OCI-LY3 (cell line): ENCODE measurements around the gene HCFC2.

Experiments
- H2AFZ ChIP-seq: fragments of 200-600, 300-600 bp; shearing (Covaris generic); 2 replicates; pipeline ENCODE4 v1.6.0; 2014; ENCODE audit warnings: antibody characterized with exemption, low read depth, low read length
- H3K27ac ChIP-seq: fragments of 200-600, 300-600 bp; sonication (generic); 2 replicates; pipeline ENCODE4 v1.5.1; 2014; ENCODE audit warnings: mild to moderate bottlenecking, low read length, moderate library complexity, mixed read lengths
- H3K27me3 ChIP-seq: fragments of 200-600, 300-600 bp; sonication (generic); 2 replicates; pipeline ENCODE4 v1.6.1; 2014; ENCODE audit warnings: low read depth, low read length, mixed read lengths
- H3K36me3 ChIP-seq: fragments of 200-600, 300-600 bp; sonication (generic); replicated peaks from 2 replicates; pipeline ENCODE3; 2014; ENCODE audit warnings: low read depth, low read length, mixed read lengths
- H3K4me1 ChIP-seq: fragments of 300-600, 200-600 bp; sonication (generic); 2 replicates; pipeline ENCODE4 v1.6.1; 2014; ENCODE audit warnings: low read length, mixed read lengths
- H3K4me2 ChIP-seq: fragments of 200-600, 300-600 bp; sonication (generic); 2 replicates; pipeline ENCODE4 v1.6.1; 2014; ENCODE audit warnings: low read length, mixed read lengths
- H3K4me3 ChIP-seq: fragments of 300-600, 200-600 bp; sonication (generic); 2 replicates; pipeline ENCODE4 v1.5.1; 2014; ENCODE audit warnings: antibody characterized with exemption, mild to moderate bottlenecking, low read length, moderate library complexity
- H3K79me2 ChIP-seq: fragments of 300-600, 200-600 bp; shearing (Covaris generic); 2 replicates; pipeline ENCODE4 v1.6.1; 2014; ENCODE audit warnings: mild to moderate bottlenecking, low read length, mixed read lengths
- H3K9ac ChIP-seq: fragments of 300-600, 200-600 bp; shearing (Covaris generic); 2 replicates; pipeline ENCODE4 v1.6.0; 2014; ENCODE audit warnings: mild to moderate bottlenecking, low read length, moderate library complexity
- H3K9me3 ChIP-seq: fragments of 200-600, 300-600 bp; shearing (Covaris generic); 2 replicates; pipeline ENCODE4 v1.6.1; 2014; ENCODE audit warnings: low read length, mixed read lengths; ENCODE audit not compliant: insufficient read depth
- H4K20me1 ChIP-seq: fragments of 200-600, 300-600 bp; sonication (generic); 2 replicates; pipeline ENCODE4 v1.6.1; 2016; ENCODE audit warnings: low read length, mixed read lengths; ENCODE audit not compliant: insufficient read depth
- EZH2phosphoT487 ChIP-seq: fragments of 200-600 bp; shearing (Covaris generic); IDR thresholded peaks from 2 replicates; pipeline ENCODE4 v1.6.1; 2018; ENCODE audit warnings: antibody characterized with exemption, mixed run types, low read depth
- TF ChIP-seq, protein P1 (sequence below): fragments of 200-600, 300-600 bp; sonication (generic); IDR thresholded peaks from 2 replicates; pipeline ENCODE4 v1.5.1; 2014; ENCODE audit warnings: antibody characterized with exemption, low read length, low read depth

Gene HCFC2

DNA sequence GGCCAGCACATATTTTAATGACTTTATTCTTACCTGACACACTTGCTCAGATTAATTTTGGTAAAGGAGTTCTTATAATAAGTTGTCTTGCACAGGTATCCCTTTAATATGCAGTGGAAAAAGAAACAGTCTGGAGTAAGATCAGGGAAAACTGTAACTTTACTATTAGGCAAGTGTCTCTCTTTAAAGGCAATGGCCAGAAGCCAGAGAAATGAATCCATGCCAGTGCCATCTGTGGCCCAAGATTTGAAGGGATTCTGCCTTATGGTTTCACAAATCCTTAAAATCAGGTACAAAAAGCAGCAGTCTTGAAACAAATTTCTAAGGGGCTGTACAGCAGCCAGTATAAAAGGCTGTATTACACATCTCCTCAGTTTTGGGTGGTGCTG is 51.2 kb downstream of the HCFC2 start:
- H3K36me3 ChIP-seq = peaks cover 24% of the 10 kb centered on the region
- no peak overlapping the region for H2AFZ ChIP-seq
- H3K4me2 ChIP-seq = no peak overlapping the region
- no peaks in the 10 kb centered on the region for H3K4me1 ChIP-seq
- TF ChIP-seq, protein P1, sequence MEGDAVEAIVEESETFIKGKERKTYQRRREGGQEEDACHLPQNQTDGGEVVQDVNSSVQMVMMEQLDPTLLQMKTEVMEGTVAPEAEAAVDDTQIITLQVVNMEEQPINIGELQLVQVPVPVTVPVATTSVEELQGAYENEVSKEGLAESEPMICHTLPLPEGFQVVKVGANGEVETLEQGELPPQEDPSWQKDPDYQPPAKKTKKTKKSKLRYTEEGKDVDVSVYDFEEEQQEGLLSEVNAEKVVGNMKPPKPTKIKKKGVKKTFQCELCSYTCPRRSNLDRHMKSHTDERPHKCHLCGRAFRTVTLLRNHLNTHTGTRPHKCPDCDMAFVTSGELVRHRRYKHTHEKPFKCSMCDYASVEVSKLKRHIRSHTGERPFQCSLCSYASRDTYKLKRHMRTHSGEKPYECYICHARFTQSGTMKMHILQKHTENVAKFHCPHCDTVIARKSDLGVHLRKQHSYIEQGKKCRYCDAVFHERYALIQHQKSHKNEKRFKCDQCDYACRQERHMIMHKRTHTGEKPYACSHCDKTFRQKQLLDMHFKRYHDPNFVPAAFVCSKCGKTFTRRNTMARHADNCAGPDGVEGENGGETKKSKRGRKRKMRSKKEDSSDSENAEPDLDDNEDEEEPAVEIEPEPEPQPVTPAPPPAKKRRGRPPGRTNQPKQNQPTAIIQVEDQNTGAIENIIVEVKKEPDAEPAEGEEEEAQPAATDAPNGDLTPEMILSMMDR = no peak
- TF ChIP-seq EZH2phosphoT487 = no peak
- H3K27me3 ChIP-seq = no peaks in the 10 kb centered on the region
- no peak overlapping the region for H3K9ac ChIP-seq
- no peaks in the 10 kb centered on the region for H4K20me1 ChIP-seq
- no peaks in the 10 kb centered on the region for H3K79me2 ChIP-seq
- no peaks in the 10 kb centered on the region for H3K9me3 ChIP-seq
- no peak overlapping the region for H3K27ac ChIP-seq
- H3K4me3 ChIP-seq = no peak overlapping the region

DNA sequence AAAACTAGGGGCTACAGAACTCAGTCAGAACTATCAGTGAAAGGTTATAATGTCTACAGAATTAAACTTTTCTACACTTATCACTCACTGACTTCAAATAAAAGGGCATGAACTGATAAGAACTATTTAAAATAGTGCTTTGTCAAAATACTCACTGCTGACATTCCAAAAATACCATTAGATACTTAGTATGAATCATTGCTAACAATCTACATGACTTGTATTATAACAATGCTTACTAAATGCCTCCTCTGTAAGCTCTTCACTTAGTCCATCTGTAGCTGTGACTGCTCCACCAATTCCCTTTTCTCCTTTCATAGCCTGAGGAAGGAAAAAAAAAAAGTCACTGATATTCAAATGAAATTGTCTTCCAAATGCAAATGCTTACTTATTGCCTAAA is 56.7 kb downstream of the HCFC2 start:
- Histone ChIP-seq H3K4me3 (no peak overlapping the region), H3K36me3 (peaks cover 36% of the 10 kb centered on the region), H4K20me1 (no peaks in the 10 kb centered on the region), H3K79me2 (no peaks in the 10 kb centered on the region), H3K4me1 (no peaks in the 10 kb centered on the region), H2AFZ (no peak overlapping the region), H3K9me3 (no peaks in the 10 kb centered on the region), H3K9ac (no peak overlapping the region), H3K27me3 (no peaks in the 10 kb centered on the region), H3K27ac (no peak overlapping the region), H3K4me2 (no peak overlapping the region)
- TF ChIP-seq, protein P1 = no peak
- no peak for TF ChIP-seq EZH2phosphoT487

DNA sequence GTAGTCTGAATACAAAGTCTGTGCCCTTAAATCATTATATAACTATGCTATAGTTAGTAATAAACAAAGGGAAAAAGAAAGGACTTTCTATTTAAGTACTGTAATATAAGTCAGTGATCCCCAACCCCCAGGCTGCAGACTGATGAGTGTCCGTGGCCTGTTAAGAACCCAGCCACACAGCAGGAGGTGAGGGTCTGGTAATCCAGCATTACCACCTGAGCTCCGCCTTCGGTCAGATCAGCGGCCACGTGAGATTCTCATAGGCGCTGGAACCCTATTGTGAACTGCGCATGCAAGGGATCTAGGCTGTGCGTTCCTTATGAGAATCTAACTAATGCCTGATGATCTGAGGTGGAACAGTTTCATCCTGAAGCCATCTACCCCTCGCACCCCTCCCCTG is 58.0 kb downstream of the HCFC2 start:
- Histone ChIP-seq H3K27ac (no peak overlapping the region), H3K9ac (no peak overlapping the region), H3K79me2 (no peaks in the 10 kb centered on the region), H3K36me3 (peaks cover 34% of the 10 kb centered on the region), H3K9me3 (no peaks in the 10 kb centered on the region), H2AFZ (no peak overlapping the region), H3K27me3 (no peaks in the 10 kb centered on the region), H3K4me2 (no peak overlapping the region), H3K4me3 (no peak overlapping the region), H3K4me1 (no peaks in the 10 kb centered on the region), H4K20me1 (no peaks in the 10 kb centered on the region)
- TF ChIP-seq, protein P1 = no peak
- TF ChIP-seq EZH2phosphoT487 = no peak

DNA sequence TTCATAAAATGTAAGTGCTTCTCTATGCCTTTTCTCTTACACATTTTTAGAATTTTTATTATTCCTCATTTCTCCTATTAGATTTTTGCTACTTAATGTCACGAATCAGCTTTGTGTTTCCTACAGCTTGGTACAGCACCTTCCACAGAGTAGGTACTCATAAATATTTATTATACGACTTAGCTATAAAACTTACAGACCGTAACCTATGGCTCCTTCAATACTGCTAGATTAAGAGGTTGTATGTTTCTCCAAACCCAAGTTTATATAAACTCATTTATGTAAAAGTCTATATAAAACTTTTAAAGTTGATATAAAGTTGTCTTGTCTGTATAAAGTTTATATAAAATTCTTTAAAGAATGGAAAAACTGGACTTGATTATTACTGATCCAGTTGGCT is 62.2 kb downstream of the HCFC2 start:
- Histone ChIP-seq H3K4me2 (no peak overlapping the region), H3K4me1 (no peaks in the 10 kb centered on the region), H3K9ac (no peak overlapping the region), H3K36me3 (peaks cover 47% of the 10 kb centered on the region), H3K27me3 (no peaks in the 10 kb centered on the region), H3K9me3 (no peaks in the 10 kb centered on the region), H3K4me3 (no peak overlapping the region), H3K79me2 (peaks cover 8% of the 10 kb centered on the region; the same call in 1 of the 2 replicates), H4K20me1 (no peaks in the 10 kb centered on the region), H2AFZ (no peak overlapping the region), H3K27ac (no peak overlapping the region)
- no peak for TF ChIP-seq EZH2phosphoT487
- TF ChIP-seq, protein P1 = no peak
